Superior temporal gyrus (tissue), 1 donor: ENCODE results near the gene PPA2.
"Not testable (repeated sequence)": the region's sequence is repeated elsewhere in the genome, so short reads cannot be mapped to it uniquely, and the experiment has no call there.

Experiments used
- DNase-seq: peaks from one replicate; pipeline ENCODE4 v3.0.0-alpha.2; 2016; ENCODE audit errors: extremely low spot score

The PPA2 gene

GRCh38 chr4:105473324-105474098 is at the start of gene PPA2:
PPA2 (minus strand) TSS chr4:105474062; CDS start chr4:105474050, 12 bp downstream.
- peak; percentile 86 for DNase-seq

GRCh38 chr4:105520819-105521790 is 47.2 kb upstream of the PPA2 start:
- DNase-seq, result peak; percentile 74

- no peak for DNase-seq
Observed at GRCh38 chr4:105510245-105510644, 36.4 kb upstream of the PPA2 start.

- no peak for DNase-seq
Observed at GRCh38 chr4:105509714-105510113, 35.9 kb upstream of the PPA2 start.

- DNase-seq, result no peak
Observed at GRCh38 chr4:105509291-105509690, 35.4 kb upstream of the PPA2 start.

- no peak for DNase-seq
Observed at GRCh38 chr4:105504744-105505143, 30.9 kb upstream of the PPA2 start.

GRCh38 chr4:105503484-105503883 is 29.6 kb upstream of the PPA2 start:
- no peak for DNase-seq

GRCh38 chr4:105496899-105497298 is 23.0 kb upstream of the PPA2 start:
- no peak for DNase-seq

- no peak for DNase-seq
Observed at GRCh38 chr4:105495667-105496066, 21.8 kb upstream of the PPA2 start.

- DNase-seq, result no peak
Observed at GRCh38 chr4:105490523-105490922, 16.7 kb upstream of the PPA2 start.

GRCh38 chr4:105483840-105484239 is 10.0 kb upstream of the PPA2 start:
- no peak for DNase-seq

GRCh38 chr4:105474099-105474518 is 247 bp upstream of the PPA2 start:
- peak; percentile 84 for DNase-seq

- DNase-seq, result no peak
Observed at GRCh38 chr4:105472871-105473323, 965 bp downstream of the PPA2 start.

- peak; percentile 93 for DNase-seq
Observed at GRCh38 chr4:105471566-105472176, 2.2 kb downstream of the PPA2 start.

GRCh38 chr4:105470766-105471165 is 3.1 kb downstream of the PPA2 start:
- no peak for DNase-seq

GRCh38 chr4:105469736-105470135 is 4.1 kb downstream of the PPA2 start:
- no peak for DNase-seq

- DNase-seq, result no peak
Observed at GRCh38 chr4:105466580-105466979, 7.3 kb downstream of the PPA2 start.

GRCh38 chr4:105464563-105464962 is 9.3 kb downstream of the PPA2 start:
- not testable (repeated sequence) for DNase-seq

GRCh38 chr4:105462576-105462975 is 11.3 kb downstream of the PPA2 start:
- DNase-seq, result no peak

- DNase-seq, result no peak
Observed at GRCh38 chr4:105461621-105462382, 12.1 kb downstream of the PPA2 start.

- DNase-seq, result no peak
Observed at GRCh38 chr4:105461221-105461620, 12.6 kb downstream of the PPA2 start.
